SK-N-MC (cell line): Measurements from ENCODE around the gene ANKRD13B.

Source experiments
- EZH2 ChIP-seq: fragments of 200-600 bp; sonication (generic); IDR thresholded peaks from one replicate; pipeline ENCODE4 v1.6.1; 2017; ENCODE audit warnings: antibody characterized with exemption
- FOXP2 ChIP-seq: optimal IDR thresholded peaks from 2 replicates; pipeline ENCODE3; 2011; ENCODE audit warnings: mild to moderate bottlenecking, moderate library complexity; ENCODE audit not compliant: insufficient read depth; ENCODE audit errors: extremely low read length, control extremely low read depth
- POLR2AphosphoS5 ChIP-seq: IDR thresholded peaks from 2 replicates; pipeline ENCODE4 v1.6.1; 2012; ENCODE audit warnings: mild to moderate bottlenecking, low read depth, low read length, borderline replicate concordance

DNA sequence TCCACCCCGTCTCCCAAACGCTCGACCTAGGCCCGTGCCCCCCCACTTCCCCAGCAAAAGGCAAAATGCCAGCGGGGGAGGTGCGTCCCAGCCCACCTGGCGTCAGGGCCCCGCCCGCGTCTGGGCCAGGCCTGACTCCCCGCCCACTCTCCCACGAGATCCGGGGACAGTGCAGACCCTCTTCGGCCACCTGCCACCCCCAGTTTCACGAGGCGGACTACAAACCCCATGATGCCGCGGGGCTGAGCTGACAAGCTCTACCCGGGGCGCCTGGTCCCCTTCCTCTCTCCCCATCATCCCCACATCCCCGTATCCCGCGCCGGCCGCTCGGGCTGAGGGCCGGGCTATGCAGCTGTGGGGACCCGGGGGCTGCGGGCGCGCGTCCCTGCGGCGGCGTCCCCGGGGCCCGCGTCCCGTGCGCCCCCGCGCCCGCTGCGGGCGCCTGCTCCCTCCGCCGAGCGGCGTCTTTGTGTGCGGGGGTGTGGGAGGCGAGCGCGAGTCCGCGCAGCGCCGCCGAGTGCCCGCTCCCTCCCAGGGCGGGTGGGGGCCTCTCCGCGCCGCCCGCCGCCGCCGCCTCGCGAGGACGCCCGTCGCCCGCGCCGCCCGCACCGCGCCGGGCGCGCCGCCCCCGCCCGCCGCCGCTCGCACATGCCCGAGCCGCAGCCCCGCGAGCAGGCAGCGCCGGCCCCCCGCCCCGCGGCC, at the start of gene ANKRD13B:
- TF ChIP-seq EZH2 = no peak
- TF ChIP-seq POLR2AphosphoS5 = no peak
- no peak for TF ChIP-seq FOXP2
